Cortex of kidney (tissue), 1 donor: ENCODE results near the gene USP12.

Experiments used
- DNase-seq: peaks from one replicate; lab custom pipeline; 2025; lab: John Stamatoyannopoulos, UW

USP12 gene

GRCh38 chr13:27034678-27035111 lies 136.9 kb downstream of the USP12 start:
- no peak for DNase-seq

DNA sequence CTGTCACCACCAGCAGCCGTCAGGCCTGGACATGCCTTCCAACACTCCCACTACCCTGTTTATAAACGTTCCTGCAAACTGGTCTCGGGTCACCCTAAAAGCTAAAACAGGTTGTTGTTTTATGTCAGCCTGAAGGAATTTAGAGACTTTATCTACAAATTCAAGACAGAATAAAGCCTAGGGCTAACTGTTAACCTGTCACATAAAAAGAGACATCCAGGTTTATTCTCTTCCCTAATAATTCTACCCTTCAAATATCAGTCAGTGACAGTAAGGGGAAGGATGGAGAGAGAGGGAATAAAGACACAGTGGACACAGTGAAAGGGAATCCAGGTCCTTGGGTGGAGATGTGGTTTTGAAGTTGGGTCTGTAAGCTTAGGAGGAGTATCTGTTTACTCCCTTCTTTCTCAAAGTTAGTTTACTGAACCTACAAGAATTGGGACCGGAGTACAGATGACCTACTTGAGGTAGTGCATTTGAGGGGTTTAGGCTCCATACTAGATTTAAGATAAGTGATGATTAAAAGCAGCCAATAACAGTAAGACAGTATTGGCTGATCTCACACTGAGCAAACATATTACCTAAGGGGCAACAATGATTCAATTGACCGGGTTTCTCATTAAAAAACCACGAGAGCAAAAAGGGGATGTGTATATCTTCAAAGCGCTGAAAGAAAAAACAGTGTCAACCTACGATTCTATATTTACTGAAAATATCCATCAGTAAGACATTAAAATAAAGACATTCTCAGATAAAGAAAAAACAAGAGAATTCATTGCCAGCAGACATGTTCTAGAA lies 142.7 kb downstream of the USP12 start:
- no peak for DNase-seq

DNA sequence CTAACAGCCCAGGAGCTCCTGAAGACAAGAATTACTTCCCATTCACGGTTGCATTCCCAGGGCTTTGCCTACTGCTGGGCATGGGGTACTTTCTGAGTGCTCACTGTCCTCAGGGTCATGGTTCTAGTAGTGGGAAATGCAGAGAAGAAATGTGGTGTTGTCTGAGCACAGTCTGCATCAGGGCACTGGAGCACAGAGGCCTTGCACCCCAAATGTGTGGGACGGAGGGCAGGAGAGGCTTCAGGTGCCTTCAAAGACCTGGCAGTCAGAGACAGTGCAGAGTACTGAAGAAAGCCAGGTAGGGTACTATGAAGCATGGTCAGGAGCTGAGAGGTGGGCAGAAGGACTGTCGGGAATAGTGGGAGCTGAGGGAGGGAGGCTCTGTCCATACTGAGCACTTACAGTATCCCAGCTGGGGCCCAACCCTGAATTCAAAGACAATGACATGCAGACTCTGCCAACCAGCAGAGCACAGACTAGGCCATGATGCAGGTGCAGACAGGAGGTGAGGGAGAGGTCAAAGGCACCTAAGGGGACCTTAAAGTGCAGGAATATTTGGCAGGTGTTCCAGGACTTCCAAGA lies 144.4 kb downstream of the USP12 start:
- no peak for DNase-seq

GRCh38 chr13:27026396-27026795 lies 145.2 kb downstream of the USP12 start:
- DNase-seq: no peak

- no peak for DNase-seq
Observed at GRCh38 chr13:27024776-27025492, 146.7 kb downstream of the USP12 start.

DNA sequence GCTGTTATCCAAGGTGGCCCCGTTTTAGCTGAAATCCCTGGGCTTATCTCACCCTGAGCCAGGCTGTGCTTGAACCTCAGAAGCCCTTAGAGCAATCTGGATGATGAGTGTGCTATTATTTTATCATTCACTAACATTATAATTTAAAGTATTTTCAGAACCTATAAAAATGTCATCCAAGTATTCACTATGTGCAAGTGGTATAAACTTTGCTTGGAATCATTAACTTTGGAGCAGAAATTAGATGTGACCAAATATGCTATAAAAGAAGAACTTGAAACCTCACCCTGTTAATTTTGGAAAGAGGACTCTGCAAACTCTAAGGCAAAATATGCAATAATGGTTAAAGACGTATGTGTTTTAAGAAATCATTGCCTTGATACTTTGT lies 147.5 kb downstream of the USP12 start:
- no peak for DNase-seq

DNA sequence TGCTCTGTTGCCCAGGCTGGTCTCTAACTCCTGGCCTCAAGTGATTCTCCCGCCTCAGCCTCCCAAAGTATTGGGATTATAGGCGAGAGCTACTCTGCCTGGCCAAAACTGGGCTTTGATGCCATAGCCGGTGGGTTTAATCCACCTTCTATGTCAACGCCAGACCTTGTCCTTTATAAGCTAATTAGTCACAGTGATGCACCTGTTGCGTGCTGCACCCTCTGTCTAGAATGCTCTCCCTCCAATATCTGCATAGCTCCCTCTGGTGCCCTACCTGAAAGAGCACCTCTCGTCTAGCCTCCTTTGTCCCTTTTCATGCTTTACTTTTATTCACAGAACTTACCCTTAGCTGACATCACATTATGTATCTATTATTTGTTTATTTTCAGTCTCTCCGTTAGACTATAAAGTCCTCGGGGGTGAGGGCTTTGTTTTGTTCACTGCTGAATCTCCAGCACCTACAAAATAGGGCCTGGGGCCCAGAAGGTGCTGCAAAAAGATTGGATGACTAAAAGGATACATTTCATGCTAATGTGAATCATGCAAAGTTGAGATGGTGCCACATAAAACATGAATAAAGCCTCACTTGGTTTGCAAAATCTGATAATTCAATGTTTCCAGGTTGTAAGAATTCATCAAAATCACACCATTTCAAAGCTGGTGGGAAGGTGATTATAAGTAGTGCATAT lies 148.1 kb downstream of the USP12 start:
- no peak for DNase-seq

- no peak for DNase-seq
Observed at GRCh38 chr13:27022571-27023311, 148.9 kb downstream of the USP12 start.

DNA sequence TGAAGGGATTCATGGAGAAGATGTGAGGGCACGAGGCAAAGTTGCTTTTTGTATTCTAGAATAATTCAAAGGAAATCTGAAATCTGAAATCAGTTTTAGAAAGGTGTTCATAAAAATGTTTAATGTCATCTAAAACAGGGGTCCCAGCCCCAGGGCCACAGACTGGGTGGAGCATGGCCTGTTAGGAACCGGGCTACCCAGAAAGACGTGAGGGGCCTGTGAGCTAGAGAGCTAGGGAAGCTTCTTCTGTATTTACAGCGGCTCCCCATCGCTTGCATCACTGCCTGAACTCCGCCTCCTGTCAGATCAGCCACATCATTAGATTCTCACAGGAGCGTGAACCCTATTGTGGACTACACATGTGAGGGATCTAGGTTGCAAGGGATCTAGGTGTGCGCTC lies 151.2 kb downstream of the USP12 start:
- no peak for DNase-seq

- DNase-seq: no peak
Observed at GRCh38 chr13:27018882-27019281, 152.7 kb downstream of the USP12 start.

- DNase-seq: no peak
Observed at GRCh38 chr13:27018344-27018861, 153.2 kb downstream of the USP12 start.

DNA sequence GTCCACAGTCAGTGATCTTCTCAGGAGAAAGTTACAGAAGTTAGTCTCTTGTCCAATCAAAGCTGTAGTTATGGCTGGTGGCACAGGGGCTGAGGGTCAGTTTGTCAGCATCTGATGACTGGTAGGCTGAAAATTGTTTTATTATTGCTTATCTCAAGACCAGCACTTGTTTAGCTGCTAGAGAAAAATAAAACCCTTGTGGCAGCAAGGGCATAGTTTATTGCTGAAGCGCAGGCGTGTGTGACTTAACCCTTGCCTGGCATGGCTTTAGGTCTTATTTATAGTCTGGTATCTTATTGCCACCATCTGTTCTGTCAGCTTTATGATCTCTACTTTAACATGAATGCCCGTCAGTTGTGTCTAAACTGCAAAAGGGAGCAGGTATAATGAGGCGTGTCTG lies 154.7 kb downstream of the USP12 start:
- no peak for DNase-seq
